HEK293 (cell line): ENCODE data around the gene CACNG7.

Source experiments
- OSR2 ChIP-seq: fragments of 450-650 bp; formaldehyde crosslinking; IDR thresholded peaks from 2 replicates; pipeline ENCODE4 v1.5.1; 2016; ENCODE audit warnings: missing biosample characterization, missing genetic modification characterization
- ZNF350 ChIP-seq: fragments of 450-650 bp; formaldehyde crosslinking; IDR thresholded peaks from 2 replicates; pipeline ENCODE4 v1.5.0; 2017; ENCODE audit warnings: missing biosample characterization, mild to moderate bottlenecking, missing genetic modification characterization
- TF ChIP-seq, protein P1 (sequence below): fragments of 450-650 bp; formaldehyde crosslinking; IDR thresholded peaks from 2 replicates; pipeline ENCODE4 v1.5.1; 2016; ENCODE audit warnings: missing biosample characterization, missing genetic modification characterization

DNA sequence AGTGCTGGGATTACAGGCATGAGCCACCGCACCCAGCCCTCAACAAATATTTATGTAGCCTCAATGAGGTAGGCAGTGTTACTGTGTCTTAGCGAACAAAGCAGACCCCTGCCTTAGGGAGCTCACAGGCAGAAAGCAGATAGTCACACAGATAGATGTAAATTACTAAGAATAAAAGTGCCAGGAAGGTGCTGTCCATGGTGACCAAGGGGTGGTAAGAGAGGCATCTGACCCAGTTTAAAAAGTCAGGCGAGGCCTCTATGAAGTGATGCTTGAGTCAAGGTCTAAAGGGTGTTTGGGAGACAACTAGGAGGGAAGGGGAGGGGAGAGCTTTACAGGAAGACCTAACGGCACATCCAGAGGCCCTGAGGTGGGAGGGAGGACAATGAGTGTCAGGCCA lies 12.4 kb upstream of the CACNG7 start:
- TF ChIP-seq ZNF350 (no peak), OSR2 (tag by site-specific recombination) (no peak)
- TF ChIP-seq, protein P1, sequence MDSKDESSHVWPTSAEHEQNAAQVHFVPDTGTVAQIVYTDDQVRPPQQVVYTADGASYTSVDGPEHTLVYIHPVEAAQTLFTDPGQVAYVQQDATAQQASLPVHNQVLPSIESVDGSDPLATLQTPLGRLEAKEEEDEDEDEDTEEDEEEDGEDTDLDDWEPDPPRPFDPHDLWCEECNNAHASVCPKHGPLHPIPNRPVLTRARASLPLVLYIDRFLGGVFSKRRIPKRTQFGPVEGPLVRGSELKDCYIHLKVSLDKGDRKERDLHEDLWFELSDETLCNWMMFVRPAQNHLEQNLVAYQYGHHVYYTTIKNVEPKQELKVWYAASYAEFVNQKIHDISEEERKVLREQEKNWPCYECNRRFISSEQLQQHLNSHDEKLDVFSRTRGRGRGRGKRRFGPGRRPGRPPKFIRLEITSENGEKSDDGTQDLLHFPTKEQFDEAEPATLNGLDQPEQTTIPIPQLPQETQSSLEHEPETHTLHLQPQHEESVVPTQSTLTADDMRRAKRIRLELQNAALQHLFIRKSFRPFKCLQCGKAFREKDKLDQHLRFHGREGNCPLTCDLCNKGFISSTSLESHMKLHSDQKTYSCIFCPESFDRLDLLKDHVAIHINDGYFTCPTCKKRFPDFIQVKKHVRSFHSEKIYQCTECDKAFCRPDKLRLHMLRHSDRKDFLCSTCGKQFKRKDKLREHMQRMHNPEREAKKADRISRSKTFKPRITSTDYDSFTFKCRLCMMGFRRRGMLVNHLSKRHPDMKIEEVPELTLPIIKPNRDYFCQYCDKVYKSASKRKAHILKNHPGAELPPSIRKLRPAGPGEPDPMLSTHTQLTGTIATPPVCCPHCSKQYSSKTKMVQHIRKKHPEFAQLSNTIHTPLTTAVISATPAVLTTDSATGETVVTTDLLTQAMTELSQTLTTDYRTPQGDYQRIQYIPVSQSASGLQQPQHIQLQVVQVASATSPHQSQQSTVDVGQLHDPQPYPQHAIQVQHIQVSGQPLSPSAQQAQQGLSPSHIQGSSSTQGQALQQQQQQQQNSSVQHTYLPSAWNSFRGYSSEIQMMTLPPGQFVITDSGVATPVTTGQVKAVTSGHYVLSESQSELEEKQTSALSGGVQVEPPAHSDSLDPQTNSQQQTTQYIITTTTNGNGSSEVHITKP = no peak
